Stomach (tissue), 9 donors: ENCODE data around the gene CBFA2T3. TPM values are rescaled to one million over a fixed set of nuclear protein-coding genes. Genes with fewer than 3 reads are reported as not detected.

ENCODE experiments used
- DNase-seq, 2 donors: peaks; one replicate each; pipeline versions ENCODE4 v3.0.0 to v3.0.0-alpha.2; 2013 to 2019
- H3K27ac ChIP-seq, 5 donors: fragments of 200-600 bp in 4 of 5; sonication (generic) in 4 of 5; one replicate each; pipeline ENCODE4 v1.5.1; 2013 to 2019; ENCODE audit warnings: mild to moderate bottlenecking in 1 of 5, moderate library complexity in 1 of 5
- H3K27me3 ChIP-seq, 3 donors: fragments of 200-600 bp; sonication (generic); one replicate each; pipeline ENCODE4 v1.5.1; 2017 to 2019; ENCODE audit warnings: mixed run types in 1 of 3
- H3K36me3 ChIP-seq, 4 donors: fragments of 200-600 bp; sonication (generic); 1 replicate in 3 of 4; 2 replicates in 1 of 4; pipeline ENCODE4 v1.5.1; 2016 to 2019
- H3K4me1 ChIP-seq, 4 donors: fragments of 200-600 bp; sonication (generic); one replicate each; pipeline ENCODE4 v1.5.1; 2016 to 2019
- H3K4me3 ChIP-seq, 4 donors: fragments of 200-600 bp; sonication (generic) in 3 of 4; one replicate each; pipeline ENCODE4 v1.5.1; 2016 to 2019; ENCODE audit warnings: mild to moderate bottlenecking in 1 of 4
- H3K9me3 ChIP-seq, 4 donors: fragments of 200-600 bp; sonication (generic); one replicate each; pipeline ENCODE4 v1.5.1; 2016 to 2019
- EP300 ChIP-seq: sonication (generic); formaldehyde crosslinking; IDR thresholded peaks from one replicate; pipeline ENCODE4 v1.6.1; 2017; ENCODE audit warnings: antibody characterized with exemption
- POLR2A ChIP-seq, 4 donors: fragments of 450-650 bp; IDR thresholded peaks; one replicate each; pipeline ENCODE4 v1.6.1; 2016; ENCODE audit warnings: antibody characterized with exemption in 4 of 4, control low read depth in 2 of 4, mild to moderate bottlenecking in 1 of 4, moderate library complexity in 1 of 4
- POLR2AphosphoS5 ChIP-seq, 3 donors: sonication (generic); formaldehyde crosslinking; IDR thresholded peaks; one replicate each; pipeline ENCODE4 v1.6.1; 2016; ENCODE audit warnings: antibody characterized with exemption in 3 of 3
- WGBS, 5 donors: extraction: QIAGEN DNeasy Blood & Tissue Kit in 3 of 5; methylation state at CpG; one replicate each; pipeline versions ENCODE4 v1.1.5 to v1.1.7; 2013 to 2018; 5-methylcytosine and 5-hydroxymethylcytosine counted together
- intact Hi-C: fragments of 100-400 bp; cut with DNase I; formaldehyde crosslinking; loops from one replicate; pipeline ENCODE4 v1.15.1; 2023; ENCODE audit warnings: low total_unique reads
- polyA plus RNA-seq, 3 donors: library from polyadenylated mRNA; stranded (reverse); fragments of 200-250 nt; gene quantifications; one replicate each; pipeline ENCODE4 v1.2.3, GENCODE V29; 2013
- total RNA-seq, 5 donors: library from RNA; depleted of rRNA; stranded (reverse); fragments of >200 nt; gene quantifications; one replicate each; pipeline versions ENCODE4 v1.1.0 to v1.2.3, GENCODE V29; 2014 to 2016
- TF ChIP-seq, protein P1 (sequence below), 7 experiments: fragments of 450-650 bp in 4 of 7; fragments of 200-600 bp in 3 of 7; sonication (generic) in 3 of 7; IDR thresholded peaks; one replicate each; pipeline ENCODE4 v1.5.1; 2016 to 2019; ENCODE audit warnings: antibody characterized with exemption in 7 of 7, control low read depth in 2 of 7, mild to moderate bottlenecking in 1 of 7
- donor health status: healthy with polysubstance abuse.
- donor health status: Bipolar disorder and iron deficiency.
- donor health status: healthy.

Gene CBFA2T3
- total and polyA plus RNA-seq, 8 donors: 0.58 to 57.6 (median 2.5) TPM

DNA sequence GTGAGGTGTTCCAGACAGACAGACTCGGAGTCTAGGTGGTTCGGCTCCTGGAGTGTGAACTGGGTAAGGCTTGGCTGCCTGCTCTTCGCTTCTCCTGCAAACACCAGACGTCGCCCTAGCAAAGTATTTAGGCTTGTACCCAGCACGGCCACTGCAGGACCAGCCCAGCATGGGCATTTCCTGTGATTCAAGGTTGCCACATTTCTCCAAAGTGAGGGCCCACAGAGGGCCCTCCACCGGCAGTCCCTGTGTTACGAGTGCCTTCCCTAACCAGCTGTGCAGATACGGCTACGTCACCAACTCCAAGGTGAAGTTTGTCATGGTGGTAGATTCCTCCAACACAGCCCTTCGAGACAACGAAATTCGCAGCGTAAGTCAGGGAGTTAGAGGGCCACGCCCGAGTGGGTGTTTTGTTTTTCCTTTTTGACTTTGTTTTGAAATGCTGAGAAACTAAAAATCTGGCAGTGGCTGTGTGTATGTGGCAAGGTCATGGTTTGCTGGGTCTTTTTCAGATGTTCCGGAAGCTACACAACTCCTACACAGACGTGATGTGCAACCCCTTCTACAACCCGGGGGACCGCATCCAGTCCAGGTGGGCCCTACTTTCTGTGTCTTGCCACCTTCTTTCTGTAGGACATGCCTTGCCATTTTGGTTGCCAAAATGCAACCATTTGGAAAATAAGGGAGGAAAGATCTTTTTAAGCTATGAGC is 117.5 kb downstream of the CBFA2T3 start:
- no peak for TF ChIP-seq EP300
- TF ChIP-seq POLR2AphosphoS5 (IDR thresholded peaks at IDR 0.05): no peak
- 88 to 94% (median 92%) methylated on average over 18 to 20 of the region's 20 CpGs for WGBS, 5 donors
- Histone ChIP-seq H3K27me3 (no peaks in the 10 kb centered on the region), H3K27ac (no peak overlapping the region), H3K4me1 (peaks cover 24 to 39% (median 32%) of the 10 kb centered on the region in 4 donors), H3K9me3 (no peaks in the 10 kb centered on the region), H3K36me3 (peaks cover 33 to 58% (median 52%) of the 10 kb centered on the region in 4 donors), H3K4me3 (no peak overlapping the region)
- DNase-seq: no peak
- intact Hi-C loops: no loop called here

DNA sequence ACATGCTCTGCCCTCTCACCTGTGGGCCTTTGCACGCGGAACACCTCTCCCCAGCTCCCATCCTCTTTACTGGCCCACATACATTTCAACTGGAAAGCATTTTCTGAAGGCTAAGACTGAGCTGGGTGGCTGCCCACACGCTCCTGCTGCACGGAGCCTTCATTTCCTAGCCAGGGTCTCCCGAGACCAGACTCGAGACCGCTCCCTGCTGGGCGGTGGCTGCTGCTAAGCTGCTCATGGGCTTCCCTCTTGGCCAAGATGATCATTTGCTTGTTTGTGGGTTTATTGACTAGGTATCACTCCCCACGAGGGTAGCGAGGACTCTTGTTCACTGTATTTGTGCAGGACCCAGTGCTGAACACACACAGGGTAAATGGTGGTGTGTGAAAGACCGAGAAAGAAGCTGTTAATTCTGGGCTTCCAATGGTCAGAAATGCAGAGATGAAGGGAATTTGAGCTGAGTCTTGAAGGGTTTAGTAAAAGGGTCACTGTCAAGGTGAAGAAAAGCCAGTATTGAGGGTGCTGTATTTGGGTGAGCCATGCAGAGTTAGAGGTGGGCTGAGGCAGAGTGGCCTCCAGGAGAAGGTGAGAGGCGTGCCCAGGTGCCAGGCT is 119.2 kb downstream of the CBFA2T3 start:
- H3K9me3 ChIP-seq: no peaks in the 10 kb centered on the region
- H3K4me3 ChIP-seq: peak overlapping the region; percentile 95 to 99 (median 97)
- TF ChIP-seq POLR2AphosphoS5 (IDR thresholded peaks at IDR 0.05) (peak in 1 of 3 donors; percentile 38), EP300 (no peak)
- TF ChIP-seq, protein P1, sequence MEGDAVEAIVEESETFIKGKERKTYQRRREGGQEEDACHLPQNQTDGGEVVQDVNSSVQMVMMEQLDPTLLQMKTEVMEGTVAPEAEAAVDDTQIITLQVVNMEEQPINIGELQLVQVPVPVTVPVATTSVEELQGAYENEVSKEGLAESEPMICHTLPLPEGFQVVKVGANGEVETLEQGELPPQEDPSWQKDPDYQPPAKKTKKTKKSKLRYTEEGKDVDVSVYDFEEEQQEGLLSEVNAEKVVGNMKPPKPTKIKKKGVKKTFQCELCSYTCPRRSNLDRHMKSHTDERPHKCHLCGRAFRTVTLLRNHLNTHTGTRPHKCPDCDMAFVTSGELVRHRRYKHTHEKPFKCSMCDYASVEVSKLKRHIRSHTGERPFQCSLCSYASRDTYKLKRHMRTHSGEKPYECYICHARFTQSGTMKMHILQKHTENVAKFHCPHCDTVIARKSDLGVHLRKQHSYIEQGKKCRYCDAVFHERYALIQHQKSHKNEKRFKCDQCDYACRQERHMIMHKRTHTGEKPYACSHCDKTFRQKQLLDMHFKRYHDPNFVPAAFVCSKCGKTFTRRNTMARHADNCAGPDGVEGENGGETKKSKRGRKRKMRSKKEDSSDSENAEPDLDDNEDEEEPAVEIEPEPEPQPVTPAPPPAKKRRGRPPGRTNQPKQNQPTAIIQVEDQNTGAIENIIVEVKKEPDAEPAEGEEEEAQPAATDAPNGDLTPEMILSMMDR (IDR thresholded peaks at IDR 0.05): peak in 5 of 7 experiments; percentile 14 to 58 (median 48)
- DNase-seq: peak; percentile 76 to 92
- peaks cover 24 to 48% (median 44%) of the 10 kb centered on the region in 4 donors for H3K4me1 ChIP-seq
- intact Hi-C loops: no loop called here
- peaks cover 33 to 57% (median 51%) of the 10 kb centered on the region in 4 donors for H3K36me3 ChIP-seq
- no peaks in the 10 kb centered on the region for H3K27me3 ChIP-seq
- peak overlapping the region; percentile 89 to 94 (median 92) for H3K27ac ChIP-seq
- WGBS, 5 donors: 13 to 16% (median 14%) methylated on average over 12 of the region's 12 CpGs

DNA sequence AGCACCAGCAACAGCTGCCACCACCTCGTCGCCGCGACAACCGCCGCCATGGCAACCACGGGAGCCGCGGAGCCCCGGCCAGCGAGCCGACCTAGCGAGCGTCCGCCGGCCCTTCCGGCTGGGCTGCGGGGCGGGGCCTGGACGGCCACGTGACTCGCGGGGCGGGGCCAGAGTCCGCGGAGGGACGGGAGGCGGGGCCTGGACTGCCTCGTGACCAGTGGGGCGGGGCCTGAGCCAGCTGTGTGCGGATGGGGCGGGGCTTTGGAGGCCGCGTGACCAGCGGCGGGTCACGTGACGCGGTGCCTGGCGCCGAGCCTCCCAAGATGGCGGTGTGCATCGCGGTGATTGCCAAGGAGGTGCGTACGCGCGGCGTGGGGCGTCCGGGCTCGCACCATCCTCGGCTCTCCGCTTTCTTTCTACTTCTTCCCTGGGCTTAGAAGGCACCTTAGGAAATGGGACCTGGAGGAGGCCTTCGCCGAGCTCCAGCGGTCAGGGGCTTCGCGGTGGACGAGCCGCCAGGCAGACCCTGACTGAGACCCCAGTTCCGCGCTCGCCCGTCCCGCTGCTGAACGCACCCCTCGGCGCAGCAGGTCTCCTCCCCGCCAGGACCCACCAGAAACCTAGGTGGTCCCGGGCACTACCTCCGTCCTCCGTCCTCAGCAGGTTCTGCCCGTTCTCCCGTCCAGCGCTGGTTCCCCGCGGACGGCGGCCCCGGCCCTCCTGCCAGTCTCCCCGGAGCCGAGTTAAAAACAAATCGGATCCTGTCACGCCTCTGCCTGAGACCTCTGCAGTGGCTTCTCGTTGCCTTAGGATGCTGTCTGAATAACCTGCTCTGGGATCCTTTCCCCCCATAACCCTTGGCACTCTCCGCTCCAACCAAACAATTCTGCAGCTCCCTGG is 119.9 kb downstream of the CBFA2T3 start, which contains the start of the genes GALNS and TRAPPC2L:
Gene GALNS (minus strand): TSS at position 120 of the 900 bp plus-strand sequence. CDS start 70 bp downstream, at position 50.
Gene TRAPPC2L (plus strand): TSS at position 300 of the 900 bp plus-strand sequence. CDS start 24 bp downstream, at position 324.
- WGBS, 5 donors: 0 to 1% (median 0%) methylated on average over 38 to 87 of the region's 87 CpGs
- DNase-seq: peak; percentile 99 to 100
- intact Hi-C loops: no loop called here

DNA sequence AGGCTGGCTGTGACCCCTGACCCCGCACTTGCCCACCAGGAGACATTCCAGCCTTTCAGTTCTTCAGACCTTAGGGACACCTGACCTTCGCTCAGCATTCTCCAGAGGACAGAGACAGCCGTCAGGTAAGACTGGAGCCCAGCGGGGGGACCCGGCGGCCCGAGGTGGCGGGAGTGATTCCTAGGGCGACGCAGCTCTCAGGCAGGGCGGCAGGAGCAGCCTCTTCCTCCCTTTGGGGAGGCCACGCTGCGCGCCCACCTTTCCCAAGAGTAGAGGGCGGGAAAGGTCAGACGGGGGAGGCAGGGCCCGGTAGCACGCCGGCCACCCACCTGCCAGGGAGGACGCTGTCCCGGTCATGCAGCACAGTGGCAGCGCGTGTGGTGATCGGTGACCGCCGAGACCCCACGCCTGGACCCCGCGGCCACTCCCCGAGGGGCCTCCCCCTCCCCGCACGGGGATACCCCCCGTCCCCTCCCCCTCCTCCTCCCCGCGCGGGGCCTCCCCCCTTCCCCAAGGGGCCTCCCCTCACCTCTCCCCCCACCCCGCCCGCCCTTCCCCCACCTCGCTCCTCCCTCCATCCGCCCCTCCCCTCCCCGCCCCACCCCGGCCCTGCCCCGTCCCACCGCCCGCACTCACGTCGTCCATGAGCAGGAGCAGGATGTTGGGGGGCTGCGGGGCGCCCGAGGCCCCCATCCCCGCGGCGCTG is 120.7 kb downstream of the CBFA2T3 start:
- intact Hi-C loops: no loop called here
- H3K4me1 ChIP-seq: peaks cover 24 to 48% (median 44%) of the 10 kb centered on the region in 4 donors
- peak overlapping the region; percentile 95 to 99 (median 97) for H3K4me3 ChIP-seq
- peak overlapping the region; percentile 91 to 94 (median 92) for H3K27ac ChIP-seq
- H3K36me3 ChIP-seq: peaks cover 20 to 51% (median 41%) of the 10 kb centered on the region in 4 donors
- 10 to 39% (median 16%) methylated on average over 14 to 49 of the region's 53 CpGs for WGBS, 5 donors
- no peaks in the 10 kb centered on the region for H3K9me3 ChIP-seq
- H3K27me3 ChIP-seq: no peaks in the 10 kb centered on the region
- TF ChIP-seq POLR2AphosphoS5 (IDR thresholded peaks at IDR 0.05): no peak
- TF ChIP-seq POLR2A (IDR thresholded peaks at IDR 0.05): no peak
- DNase-seq: peak in 1 of 2 donors; percentile 49

More for the DNA sequence above, 119.9 kb downstream of the CBFA2T3 start, which contains the start of the genes GALNS and TRAPPC2L:
- Histone ChIP-seq H3K27me3 (no peaks in the 10 kb centered on the region), H3K9me3 (no peaks in the 10 kb centered on the region), H3K4me3 (peak within 1 kb of the TSS; percentile 95 to 99 (median 97)), H3K27ac (peak within 1 kb of the TSS; percentile 91 to 94 (median 92)), H3K36me3 (peaks cover 28 to 51% (median 43%) of the 10 kb centered on the region in 4 donors), H3K4me1 (peaks cover 24 to 48% (median 44%) of the 10 kb centered on the region in 4 donors)
- peak; percentile 86 to 97 (median 92) for TF ChIP-seq POLR2AphosphoS5 (IDR thresholded peaks at IDR 0.05)
- TF ChIP-seq POLR2A (IDR thresholded peaks at IDR 0.05): peak in 1 of 4 donors; percentile 4
- no peak for TF ChIP-seq EP300

DNA sequence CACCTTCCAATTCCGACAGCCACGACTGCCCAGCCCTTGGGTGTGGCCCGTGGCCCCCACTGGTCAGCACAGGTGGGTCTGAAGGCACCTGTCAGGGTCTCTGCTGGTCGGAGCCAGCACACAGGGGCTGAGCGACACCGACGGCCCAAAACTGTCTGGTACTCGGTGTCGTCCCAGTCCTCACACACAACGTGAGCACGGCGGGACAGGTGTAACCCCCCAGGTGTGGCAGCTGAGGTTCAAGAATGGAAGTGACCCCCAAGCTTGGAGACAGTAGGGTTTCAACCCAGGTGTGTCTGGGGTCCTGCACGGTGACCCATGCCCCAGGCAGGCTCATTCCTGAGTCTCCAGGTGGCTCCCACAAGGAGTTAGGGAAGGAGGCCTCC is 121.3 kb downstream of the CBFA2T3 start:
- intact Hi-C loops: no loop called here

More for the DNA sequence above, 121.3 kb downstream of the CBFA2T3 start:
- Histone ChIP-seq H3K27me3 (no peaks in the 10 kb centered on the region), H3K9me3 (no peaks in the 10 kb centered on the region), H3K4me1 (peaks cover 24 to 48% (median 44%) of the 10 kb centered on the region in 4 donors), H3K36me3 (peaks cover 14 to 51% (median 40%) of the 10 kb centered on the region in 4 donors), H3K27ac (peak overlapping the region in 4 of 5 donors; percentile 91 to 94 (median 92)), H3K4me3 (peak overlapping the region; percentile 95 to 99 (median 97))
- no peak for TF ChIP-seq EP300
- TF ChIP-seq POLR2AphosphoS5 (IDR thresholded peaks at IDR 0.05): no peak
- TF ChIP-seq, protein P1 (IDR thresholded peaks at IDR 0.05): no peak
- TF ChIP-seq POLR2A (IDR thresholded peaks at IDR 0.05): no peak
- WGBS, 5 donors: 80 to 88% (median 84%) methylated on average over 10 to 13 of the region's 13 CpGs
- DNase-seq: no peak
